HG03039 (cell line): Measurements from ENCODE around the gene YPEL3.
"Not testable (repeated sequence)": the region's sequence is repeated elsewhere in the genome, so short reads cannot be mapped to it uniquely, and the experiment has no call there.

ENCODE experiments used
- ATAC-seq: cut with Tn5 transposase; IDR thresholded peaks from one replicate; pipeline ENCODE4 v1.9.1; 2021; ENCODE audit warnings: mild to moderate bottlenecking, moderate library complexity; ENCODE audit not compliant: unreplicated experiment

Gene YPEL3, protein sequence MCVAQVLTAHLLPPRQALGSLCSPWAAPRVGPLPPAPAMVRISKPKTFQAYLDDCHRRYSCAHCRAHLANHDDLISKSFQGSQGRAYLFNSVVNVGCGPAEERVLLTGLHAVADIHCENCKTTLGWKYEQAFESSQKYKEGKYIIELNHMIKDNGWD

DNA sequence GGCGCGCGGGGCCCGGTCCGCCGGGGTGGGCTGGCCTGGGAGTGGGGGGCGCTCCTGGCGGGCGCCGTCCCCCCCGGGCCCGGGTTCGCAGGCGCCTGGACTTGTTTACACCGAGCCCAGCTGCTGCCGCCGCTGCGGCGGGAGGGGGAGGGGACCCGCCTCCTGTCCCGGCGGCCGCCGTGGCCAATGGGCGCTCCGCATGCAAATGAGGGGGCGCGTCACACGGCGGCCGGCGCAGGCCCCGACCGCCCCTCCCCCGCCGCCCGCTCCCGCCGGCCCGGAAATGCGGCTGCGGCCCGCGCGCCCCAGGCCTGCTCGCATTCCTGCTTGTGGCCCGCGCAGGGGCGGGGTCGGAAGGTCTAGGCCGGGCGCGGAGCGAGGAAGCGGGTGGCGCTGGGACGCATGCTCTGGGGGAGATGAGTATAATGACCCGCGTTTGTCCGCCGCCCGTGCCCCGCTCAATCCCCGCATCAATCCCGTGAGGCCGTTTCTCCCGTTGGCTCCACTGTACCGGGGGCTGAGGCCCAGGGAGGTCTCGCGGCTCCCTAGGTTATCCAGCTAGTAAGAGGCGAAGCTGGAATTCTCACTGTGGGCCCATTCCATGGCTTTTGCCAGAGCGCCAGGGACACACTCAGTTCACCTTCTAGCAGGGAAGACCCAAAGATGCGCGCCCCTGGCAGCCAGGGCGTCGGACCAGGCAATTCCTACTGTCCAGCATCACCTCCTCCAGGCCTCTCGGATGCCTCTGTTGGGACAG, at the start of gene YPEL3:
TSS of gene YPEL3 (minus strand) at position 109 of the 757 bp plus-strand sequence. CDS start 731 bp downstream, outside the sequence.
- peak; percentile 39 for ATAC-seq

DNA sequence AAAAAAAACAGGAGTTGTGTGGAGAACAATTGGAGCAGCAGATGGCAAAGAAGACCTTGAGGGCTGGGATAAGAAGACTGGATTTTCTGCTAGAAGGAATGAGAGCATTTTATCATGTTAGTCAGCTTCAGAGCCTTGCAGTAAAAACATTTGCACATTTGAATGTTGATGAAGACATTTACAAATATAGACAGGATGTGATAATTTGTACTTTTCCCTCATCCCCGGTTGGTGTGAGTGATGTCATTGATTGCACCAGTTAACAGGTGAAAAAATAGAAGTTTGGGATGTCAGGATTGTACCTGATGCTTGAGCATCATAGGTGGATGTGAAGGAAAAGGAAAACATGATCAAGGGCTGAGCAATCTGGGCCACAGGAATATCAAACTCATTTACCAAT, 49.6 kb upstream of the YPEL3 start:
- no peak for ATAC-seq

DNA sequence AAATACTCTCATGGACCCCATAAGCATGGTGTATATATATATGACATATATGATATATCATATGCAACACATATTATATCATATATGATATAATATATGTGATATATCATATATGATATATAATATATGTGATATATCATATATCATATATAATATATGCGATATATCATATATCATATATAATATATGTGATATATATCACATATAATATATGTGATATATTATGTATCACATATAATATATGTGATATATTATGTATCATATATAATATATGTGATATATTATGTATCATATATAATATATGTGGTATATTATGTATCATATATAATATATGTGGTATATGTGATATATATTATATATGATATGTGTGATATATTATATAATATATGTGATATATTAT, 48.9 kb upstream of the YPEL3 start:
- no peak for ATAC-seq

DNA sequence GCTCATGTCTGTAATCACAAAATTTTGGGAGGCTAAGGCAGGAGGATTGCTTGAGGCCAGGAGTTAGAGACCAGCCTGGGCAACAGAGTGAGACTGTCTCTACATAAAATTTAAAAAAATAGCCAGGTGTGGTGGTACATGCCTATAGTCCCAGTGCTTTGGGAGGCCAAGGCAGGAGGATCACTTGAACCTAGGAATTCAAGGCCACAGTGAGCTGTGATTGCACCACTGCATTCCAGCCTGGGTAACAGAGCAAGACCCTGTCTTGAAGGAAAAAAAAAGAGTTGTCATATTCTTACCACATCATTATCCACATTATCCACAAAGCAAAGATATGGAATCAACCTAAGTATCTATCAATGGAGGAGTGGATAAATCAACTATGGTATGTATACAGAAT, 48.0 kb upstream of the YPEL3 start:
- no peak for ATAC-seq

DNA sequence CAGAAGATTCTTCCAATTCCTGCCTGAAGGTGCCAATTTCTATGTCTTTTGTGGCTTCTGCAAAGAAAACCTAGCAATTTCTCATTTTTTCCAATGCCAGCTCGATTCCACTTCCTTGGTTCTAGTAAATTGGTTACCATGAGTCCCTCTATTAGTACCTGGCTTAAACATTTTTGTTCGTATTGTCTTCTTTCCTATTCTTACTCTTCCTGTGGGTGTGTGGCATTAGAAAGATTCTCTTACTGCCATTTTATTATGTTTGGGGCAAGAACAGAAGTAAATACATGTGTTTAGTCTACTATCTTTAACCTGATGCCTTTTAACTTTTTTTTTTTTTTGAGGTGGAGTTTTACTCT, 47.3 kb upstream of the YPEL3 start:
- no peak for ATAC-seq

DNA sequence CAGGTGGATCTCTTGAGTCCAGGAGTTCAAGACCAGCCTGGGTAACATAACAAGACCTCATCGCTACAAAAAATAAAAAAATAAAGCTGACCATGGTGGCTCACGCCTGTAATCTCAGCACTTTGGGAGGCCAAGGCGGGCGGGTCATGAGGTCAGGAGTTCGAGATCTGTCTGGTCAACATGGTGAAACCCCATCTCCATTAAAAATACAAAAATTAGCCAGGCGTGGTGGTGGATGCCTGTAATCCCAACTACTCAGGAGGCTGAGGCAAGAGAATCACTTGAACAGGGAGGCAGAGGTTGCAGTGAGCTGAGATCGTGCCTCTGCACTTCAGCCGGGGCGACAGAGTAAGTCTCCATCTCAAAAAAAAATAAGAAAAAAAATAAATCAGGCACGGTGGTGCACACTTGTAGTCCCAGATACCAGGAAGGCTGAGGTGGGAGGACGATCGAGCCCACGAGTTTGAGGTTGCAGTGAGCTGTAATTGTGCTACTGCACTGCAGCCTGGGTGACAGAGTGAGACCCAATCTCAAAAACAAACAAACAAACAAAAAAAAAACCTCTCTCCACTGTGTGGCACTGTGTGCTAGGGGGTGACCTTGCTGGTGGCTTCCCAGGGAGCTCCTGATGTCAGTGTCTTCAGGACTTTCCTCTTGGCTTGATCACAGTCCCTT, 46.8 kb upstream of the YPEL3 start:
- no peak for ATAC-seq

DNA sequence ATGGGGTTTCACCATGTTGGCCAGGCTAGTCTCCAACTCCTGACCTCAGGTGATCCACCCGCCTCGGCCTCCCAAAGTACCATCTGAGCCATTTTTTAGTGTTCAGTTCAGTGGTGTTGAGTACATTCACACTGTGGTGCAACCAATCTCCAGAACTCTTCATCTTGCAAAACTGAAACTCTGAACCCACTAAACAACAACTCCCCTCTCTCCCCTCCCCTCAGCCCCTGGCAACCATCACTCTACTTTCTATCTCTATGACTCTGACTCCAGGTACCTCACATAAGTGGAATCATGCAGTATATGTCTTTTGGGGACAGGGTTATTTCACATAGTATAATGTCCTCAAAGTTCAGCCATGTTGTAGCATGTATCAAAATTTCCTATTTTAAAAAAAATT, 45.7 kb upstream of the YPEL3 start:
- no peak for ATAC-seq

DNA sequence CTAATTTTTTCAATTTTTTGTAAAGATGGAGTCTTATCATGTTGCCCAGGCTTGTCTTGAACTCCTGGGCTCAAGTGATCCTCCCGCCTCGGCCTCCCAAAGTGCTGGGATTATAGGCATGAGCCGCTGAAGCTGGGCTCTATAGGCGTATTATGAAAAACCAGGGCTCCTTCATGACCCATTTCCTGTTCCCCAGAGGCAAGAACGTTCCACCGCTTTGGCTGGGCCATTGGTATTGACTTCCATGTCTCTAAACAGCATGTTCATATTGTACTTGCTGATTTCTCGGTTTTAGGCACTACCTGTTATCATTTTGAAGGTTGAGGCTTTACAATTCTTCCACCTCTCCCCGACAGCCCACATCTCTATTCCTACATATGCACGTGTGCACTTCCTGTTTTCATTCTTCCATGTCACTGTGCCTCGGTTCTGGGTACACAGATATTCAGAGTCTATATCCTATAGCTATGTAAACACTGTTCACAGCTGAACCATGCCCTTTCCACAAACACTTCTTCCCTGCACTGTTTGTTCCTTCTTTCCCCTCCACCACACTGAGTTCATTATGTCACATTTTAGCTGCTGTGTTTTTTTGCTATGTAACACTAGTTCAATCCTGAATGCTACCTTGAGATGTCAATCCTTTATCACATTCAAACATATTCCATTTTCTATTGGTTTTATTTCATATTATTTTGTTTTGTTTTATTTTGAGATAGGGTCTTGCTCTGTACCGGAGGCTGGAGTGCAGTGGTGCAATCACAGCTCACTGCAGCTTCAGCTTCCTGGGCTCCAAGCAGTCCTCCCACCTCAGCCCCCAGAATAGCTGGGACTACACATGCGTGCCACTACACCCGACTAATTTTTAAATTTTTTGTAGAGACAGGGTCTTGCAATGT, 43.8 kb upstream of the YPEL3 start:
- no peak for ATAC-seq

DNA sequence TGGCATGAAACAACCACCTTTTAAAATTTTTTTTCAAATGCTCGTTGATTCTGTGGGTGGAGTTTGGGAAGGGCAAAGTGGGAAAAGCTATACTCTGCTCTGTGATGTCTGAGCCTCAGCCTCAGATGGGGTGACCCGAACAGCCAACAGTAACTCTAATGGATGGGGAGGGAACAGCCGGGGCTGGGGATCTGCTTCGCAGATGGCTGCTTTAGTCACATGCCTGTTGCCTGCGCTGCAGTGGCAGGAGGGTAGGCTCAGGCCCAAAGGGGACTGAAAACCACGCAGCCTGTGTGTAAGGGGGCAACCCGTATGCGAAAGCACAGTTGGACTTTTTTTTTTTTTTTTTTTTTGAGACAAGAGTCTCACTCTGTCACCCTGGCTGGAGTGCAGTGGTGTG, 41.9 kb upstream of the YPEL3 start:
- no peak for ATAC-seq

DNA sequence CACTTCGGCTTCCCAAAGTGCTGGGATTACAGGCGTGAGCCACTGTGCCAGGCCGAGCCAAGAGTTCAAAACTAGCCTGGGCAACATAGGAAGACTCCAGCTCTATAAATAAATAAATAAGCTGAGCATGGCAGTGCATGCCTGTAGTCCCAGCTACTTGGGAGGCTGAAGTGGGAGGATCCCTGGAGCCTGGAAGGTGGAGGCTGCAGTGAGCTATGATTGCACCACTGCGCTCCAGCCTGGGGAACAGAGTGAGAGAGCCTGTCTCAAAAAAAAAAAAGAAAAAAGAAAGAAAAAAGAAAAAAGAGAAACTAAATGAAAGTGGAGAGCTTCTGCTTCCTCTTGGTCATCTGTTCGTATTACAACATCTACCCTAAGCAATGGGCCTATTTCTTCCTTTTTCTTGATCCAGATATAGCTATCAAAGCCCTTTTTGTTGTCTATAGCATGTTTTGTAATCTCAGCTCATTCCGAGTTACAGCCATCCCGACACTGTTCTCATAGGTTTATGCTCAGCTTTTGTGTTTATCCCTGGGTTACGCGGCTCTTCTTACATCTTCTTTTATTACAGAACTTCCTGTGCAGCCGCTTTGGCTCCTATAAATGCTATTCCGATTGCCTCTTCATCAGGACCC, 41.1 kb upstream of the YPEL3 start:
- ATAC-seq = no peak

DNA sequence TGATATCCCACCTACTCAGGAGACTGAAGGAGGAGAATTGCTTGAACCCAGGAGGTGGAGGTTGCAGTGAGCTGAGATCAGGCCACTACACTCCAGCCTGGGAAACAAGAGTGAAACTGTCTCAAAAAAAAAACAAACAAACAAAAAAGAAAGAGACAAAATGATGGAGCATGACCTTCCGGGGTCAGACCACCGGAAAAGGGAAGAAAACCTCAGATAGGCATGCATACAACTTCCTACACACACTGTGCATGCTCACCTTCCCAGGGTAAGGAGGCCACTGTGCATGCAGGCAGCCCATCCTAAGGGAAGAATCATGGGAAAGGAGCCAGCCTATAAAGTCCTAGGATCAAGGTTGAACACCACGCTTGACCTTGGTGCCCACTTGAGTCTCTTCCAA, 36.6 kb upstream of the YPEL3 start:
- ATAC-seq = no peak

DNA sequence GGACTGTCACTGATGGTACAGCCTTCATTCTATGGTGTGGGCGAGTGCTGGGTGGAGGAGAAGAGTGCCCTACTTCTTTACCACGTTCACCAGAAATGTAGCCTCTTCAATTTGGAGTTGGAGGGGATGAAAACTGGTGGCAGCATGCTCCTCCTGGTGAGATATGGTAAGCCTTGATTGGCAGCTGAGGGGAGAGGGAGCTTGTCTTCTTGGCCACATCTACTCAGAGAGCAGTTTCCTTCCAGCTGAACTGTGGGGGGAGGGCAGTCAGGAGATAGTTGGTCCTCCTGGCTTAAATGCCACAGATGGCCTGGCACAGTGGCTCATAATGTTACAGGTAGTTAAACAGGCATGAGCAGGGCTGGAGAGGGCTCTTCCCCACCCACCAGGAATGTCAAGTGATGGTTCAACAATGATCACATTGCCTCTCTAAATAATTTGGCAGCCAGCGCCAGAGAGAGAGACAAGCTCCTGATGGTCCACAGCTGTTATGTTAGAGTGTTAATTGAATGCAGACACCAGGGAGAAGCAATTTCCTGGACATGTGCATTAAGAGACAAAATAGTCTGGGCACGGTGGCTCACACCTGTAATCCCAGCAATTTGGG, 36.0 kb upstream of the YPEL3 start:
- no peak for ATAC-seq

DNA sequence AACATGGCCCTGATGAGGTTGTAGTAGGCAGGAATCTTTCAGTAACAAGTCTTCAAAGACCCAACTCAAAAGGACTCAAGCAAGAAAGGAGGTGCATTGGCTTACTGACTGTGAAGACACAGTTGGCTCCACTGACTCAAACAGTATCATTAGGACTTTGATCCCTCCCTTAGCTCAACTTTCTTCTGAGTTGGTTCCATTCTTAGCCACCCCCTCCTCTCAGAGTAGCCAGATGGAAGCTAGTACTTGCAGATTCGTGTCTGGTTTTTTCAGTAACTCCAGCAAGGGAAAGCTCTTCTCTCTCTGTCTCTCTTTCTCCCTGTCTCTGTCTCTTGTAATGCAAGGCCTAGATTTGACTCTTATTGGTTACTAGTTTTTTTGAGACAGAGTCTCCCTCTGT, 32.0 kb upstream of the YPEL3 start:
- no peak for ATAC-seq

DNA sequence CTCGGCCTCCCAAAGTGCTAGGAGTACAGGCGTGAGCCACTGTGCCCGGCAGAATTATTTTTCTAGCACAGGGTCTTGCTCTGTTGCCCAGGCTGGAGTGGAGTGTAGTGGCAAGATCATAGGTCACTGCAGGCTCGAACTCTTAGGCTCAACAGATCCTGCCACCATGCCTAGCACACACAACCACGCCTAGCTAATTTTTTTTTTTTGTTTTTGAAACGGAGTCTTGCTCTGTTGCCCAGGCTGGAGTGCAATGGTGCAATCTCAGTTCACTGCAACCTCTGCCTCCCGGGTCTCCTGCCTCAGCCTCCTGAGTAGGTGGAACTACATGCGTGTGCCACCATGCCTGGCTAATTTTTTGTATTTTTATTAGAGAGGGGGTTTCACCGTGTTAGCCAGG, 29.7 kb upstream of the YPEL3 start:
- ATAC-seq = not testable (repeated sequence)

DNA sequence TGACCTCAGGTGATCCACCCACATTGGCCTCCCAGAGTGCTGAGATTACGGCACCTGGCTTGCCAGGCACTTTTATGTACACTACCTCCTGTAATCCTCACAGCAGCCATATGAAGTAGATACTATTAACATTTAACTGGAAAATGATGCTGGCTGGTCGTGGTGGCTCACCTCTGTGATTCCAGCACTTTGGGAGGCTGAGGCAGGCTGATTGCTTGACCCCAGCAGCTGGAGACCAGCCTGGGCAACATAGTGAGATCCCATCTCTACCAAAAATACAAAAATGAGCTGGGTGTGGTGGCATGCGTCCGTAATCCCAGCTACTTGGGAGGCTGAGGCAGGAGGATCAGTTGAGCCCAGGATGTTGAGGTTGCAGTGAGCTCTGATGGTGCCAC, 29.0 kb upstream of the YPEL3 start:
- no peak for ATAC-seq

DNA sequence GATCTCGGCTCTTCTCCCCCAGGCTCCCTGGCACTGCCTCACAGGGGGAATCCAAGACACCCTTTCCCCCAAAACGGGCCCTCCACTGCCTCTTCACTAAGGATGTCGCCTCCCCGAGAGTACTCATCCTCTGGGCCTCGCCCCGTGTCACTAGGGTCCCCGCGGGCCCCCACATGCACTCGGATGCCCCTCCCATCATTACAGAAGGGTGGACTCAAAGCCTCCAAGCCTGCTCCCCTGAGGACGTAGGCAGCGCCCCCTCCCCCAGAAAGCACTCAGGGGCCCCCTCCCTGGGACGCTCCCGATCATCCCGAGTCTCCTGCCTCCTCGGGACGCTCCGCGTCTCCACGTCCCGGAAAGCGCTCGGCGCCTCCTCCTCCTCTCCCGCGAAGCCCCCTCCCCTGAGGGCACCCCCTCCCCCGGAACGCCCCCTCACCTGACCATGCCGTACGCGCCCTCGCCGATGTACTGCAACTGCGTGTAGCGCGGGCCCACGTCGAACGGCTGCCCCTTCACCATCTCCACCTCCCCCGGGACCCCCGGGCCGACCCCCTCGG, 26.7 kb upstream of the YPEL3 start:
- peak; percentile 11 for ATAC-seq

DNA sequence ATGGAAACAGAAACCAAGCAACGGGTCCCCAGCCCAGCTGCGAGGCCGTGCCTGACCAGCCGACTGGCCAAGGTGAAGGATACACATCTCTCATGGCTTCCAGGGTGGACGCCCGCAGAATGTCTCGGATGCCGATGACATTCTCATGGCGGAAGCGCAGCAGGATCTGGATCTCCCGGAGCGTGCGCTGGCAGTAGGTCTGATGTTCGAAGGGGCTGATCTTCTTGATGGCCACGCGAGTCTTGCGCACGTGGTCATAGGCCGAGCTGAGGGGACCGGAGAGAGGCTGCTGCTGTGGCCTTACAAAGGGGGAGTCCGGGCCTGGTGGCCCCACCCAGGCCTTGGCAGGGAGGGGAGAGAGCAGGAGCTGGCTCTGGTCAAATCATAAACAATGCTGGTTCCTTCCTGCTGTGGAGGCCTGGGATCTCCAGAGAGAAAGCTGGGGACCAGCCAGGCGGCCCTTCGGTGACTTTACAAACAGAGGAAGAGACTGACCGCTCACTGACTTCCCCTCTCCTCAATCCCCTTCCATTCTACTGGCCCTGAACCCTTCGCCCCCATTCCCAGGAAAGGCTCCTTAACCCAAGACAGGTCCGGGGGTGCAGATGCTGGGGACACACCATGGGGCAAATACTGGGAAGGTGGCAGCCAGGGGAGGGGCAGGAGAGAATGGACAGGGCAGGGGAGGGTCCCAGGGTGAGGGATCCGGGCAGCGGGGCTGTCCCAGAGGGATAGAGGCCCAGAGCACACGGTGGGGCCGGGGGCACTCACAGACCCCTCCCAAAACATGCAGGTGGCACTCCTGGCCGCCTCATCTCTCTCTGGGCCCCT, 25.9 kb upstream of the YPEL3 start:
- no peak for ATAC-seq

DNA sequence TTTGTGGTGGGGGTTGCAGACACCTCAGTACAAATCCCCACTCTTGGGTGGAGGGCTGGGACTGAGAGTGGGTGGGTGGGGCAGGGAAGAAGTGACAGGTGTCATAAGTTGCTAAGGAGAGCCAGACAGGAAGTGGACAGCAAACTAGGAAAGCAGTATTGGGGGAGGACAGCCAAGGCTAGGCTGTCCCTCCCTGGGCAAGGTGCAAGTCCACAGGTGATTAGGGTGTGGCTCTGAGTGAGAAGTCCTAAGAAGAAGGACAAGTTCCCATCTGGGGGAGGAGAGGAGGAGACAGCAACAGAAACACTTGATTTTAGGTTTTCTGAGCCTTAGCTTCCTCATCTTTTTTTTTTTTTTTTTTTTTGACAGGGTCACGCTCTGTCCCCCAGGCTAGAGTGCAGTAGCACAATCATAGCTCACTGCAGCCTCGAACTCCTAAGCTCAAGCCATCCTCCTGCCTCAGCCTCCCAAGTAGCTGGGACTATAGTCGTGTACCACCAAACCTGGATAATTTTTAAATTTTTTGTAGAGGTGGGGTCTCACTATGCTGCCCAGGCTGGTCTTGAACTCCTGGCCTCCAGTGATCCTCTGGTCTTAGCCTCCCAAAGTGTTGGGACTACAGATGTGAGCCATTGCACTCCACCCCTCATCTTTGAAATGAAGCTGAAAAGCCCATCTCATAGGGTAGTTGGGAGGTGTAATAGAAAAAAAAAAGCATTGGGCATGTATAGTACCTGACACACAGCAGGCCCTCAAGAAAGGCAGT, 24.5 kb upstream of the YPEL3 start:
- ATAC-seq = no peak

DNA sequence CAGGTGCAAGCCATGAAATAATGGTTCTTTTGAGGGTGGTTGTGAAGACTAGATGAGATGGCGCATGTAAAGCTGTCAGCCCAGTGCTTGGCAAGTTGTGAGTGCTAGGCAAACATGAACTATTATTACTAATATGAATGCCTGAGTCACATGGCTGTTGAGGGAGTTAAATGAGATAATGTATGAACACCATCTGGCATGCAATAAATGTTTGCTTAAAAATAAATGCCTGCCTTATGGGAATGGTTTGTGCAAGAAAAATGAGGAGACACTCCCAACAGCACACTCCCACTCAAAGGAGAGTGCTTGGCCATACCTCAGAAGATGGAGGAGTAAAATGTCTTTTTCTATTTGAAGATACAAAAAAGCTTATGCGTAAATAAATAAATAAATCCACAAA, 23.4 kb upstream of the YPEL3 start:
- no peak for ATAC-seq
